WERI-Rb-1 (cell line): ENCODE measurements around the gene PATZ1.

Experiments used
- DNase-seq: peaks from one replicate; pipeline ENCODE4 v3.0.0-alpha.2; 2020
- H3K27ac ChIP-seq: fragments of 250-450 bp; sonication (Bioruptor Pico); 2 replicates; pipeline ENCODE4 v1.5.1; 2020; ENCODE audit warnings: mild to moderate bottlenecking, moderate library complexity
- H3K27me3 ChIP-seq: fragments of 250-450 bp; sonication (Bioruptor Pico); 2 replicates; pipeline ENCODE4 v1.5.1; 2021; ENCODE audit warnings: mild to moderate bottlenecking, low read depth, moderate library complexity; ENCODE audit not compliant: insufficient read depth, severe bottlenecking
- H3K36me3 ChIP-seq: fragments of 250-450 bp; sonication (Bioruptor Pico); 2 replicates; pipeline ENCODE4 v1.5.1; 2020; ENCODE audit warnings: mild to moderate bottlenecking, moderate library complexity
- H3K4me3 ChIP-seq: 2 replicates; pipeline ENCODE4 v1.5.1; 2011; ENCODE audit warnings: low read depth, mild to moderate bottlenecking, control low read depth, low read length
- H3K9me3 ChIP-seq: fragments of 250-450 bp; sonication (Bioruptor Pico); 2 replicates; pipeline ENCODE4 v1.5.1; 2021; ENCODE audit warnings: mild to moderate bottlenecking, moderate library complexity; ENCODE audit not compliant: severe bottlenecking
- TF ChIP-seq, protein P1 (sequence below): IDR thresholded peaks from 2 replicates; pipeline ENCODE4 v1.5.1; 2011; ENCODE audit warnings: low read depth, mild to moderate bottlenecking, control low read depth, inconsistent platforms, low read length

Gene PATZ1

DNA sequence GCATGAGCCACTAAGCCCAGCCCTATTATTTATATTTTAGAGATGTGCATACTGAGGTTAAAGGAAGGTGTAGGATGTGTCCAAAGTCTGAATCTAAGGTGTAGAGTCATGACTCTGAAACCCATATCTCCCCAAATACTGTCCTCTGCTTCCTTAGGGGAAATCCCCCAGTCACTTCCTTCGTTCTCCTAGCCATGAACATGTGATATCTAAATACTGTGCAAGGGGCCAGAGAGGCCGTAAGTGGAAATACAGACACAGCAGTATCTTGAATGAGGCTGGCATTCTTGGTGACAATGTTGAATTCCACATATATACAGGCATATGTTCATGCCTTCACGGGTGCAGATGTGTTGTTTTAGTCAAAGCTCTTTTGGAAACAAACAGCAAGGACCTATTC lies 21.3 kb upstream of the PATZ1 start:
- Histone ChIP-seq H3K9me3 (no peaks in the 10 kb centered on the region), H3K27me3 (no peaks in the 10 kb centered on the region), H3K4me3 (no peak overlapping the region), H3K27ac (no peak overlapping the region), H3K36me3 (no peaks in the 10 kb centered on the region)
- TF ChIP-seq, protein P1, sequence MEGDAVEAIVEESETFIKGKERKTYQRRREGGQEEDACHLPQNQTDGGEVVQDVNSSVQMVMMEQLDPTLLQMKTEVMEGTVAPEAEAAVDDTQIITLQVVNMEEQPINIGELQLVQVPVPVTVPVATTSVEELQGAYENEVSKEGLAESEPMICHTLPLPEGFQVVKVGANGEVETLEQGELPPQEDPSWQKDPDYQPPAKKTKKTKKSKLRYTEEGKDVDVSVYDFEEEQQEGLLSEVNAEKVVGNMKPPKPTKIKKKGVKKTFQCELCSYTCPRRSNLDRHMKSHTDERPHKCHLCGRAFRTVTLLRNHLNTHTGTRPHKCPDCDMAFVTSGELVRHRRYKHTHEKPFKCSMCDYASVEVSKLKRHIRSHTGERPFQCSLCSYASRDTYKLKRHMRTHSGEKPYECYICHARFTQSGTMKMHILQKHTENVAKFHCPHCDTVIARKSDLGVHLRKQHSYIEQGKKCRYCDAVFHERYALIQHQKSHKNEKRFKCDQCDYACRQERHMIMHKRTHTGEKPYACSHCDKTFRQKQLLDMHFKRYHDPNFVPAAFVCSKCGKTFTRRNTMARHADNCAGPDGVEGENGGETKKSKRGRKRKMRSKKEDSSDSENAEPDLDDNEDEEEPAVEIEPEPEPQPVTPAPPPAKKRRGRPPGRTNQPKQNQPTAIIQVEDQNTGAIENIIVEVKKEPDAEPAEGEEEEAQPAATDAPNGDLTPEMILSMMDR, result no peak
- DNase-seq, result no peak

DNA sequence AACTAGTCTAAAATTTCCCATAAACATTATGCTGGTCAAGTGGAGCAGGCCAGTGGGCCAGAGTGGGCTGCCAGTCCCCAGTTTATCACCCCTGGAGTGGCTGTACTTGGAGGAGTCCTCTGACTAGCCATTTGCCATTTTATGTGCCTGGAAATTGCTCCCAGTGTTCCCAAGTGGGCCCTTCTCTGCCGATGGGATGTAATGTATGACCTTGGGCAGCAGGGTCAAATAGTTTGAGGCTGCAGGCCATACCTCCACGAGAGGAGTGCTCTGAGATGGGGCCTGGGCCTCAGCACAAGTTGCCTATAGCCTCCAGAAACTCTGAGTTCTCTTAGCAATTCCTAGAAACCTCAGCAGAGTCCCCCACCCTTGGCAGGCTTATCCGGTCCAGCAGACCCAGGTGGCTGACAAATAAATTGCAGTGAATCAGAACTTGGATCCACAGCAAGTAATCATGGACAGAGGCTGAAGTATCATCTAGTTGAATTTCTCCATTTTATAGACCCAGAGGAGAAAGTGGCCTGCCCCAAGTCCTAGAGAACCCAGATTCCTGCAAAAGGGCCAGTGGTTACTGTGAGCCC lies 17.8 kb upstream of the PATZ1 start:
- TF ChIP-seq, protein P1, result no peak
- H3K4me3 ChIP-seq, result no peak overlapping the region
- no peak for DNase-seq
- no peaks in the 10 kb centered on the region for H3K36me3 ChIP-seq
- H3K27ac ChIP-seq, result no peak overlapping the region
- H3K9me3 ChIP-seq, result no peaks in the 10 kb centered on the region
- H3K27me3 ChIP-seq, result no peaks in the 10 kb centered on the region

GRCh38 chr22:31361743-31362142 lies 15.6 kb upstream of the PATZ1 start:
- Histone ChIP-seq H3K4me3 (no peak overlapping the region), H3K27ac (no peak overlapping the region), H3K36me3 (no peaks in the 10 kb centered on the region), H3K27me3 (no peaks in the 10 kb centered on the region), H3K9me3 (no peaks in the 10 kb centered on the region)
- no peak for DNase-seq
- TF ChIP-seq, protein P1, result no peak

GRCh38 chr22:31360029-31360428 lies 13.9 kb upstream of the PATZ1 start:
- DNase-seq, result no peak
- Histone ChIP-seq H3K27me3 (no peaks in the 10 kb centered on the region), H3K9me3 (no peaks in the 10 kb centered on the region), H3K36me3 (no peaks in the 10 kb centered on the region), H3K27ac (no peak overlapping the region), H3K4me3 (no peak overlapping the region)
- TF ChIP-seq, protein P1, result no peak

GRCh38 chr22:31354515-31354914 lies 8.4 kb upstream of the PATZ1 start:
- Histone ChIP-seq H3K4me3 (no peak overlapping the region), H3K27me3 (no peaks in the 10 kb centered on the region), H3K36me3 (no peaks in the 10 kb centered on the region), H3K9me3 (no peaks in the 10 kb centered on the region), H3K27ac (no peak overlapping the region)
- TF ChIP-seq, protein P1, result no peak
- DNase-seq, result no peak

- DNase-seq, result no peak
- Histone ChIP-seq H3K9me3 (no peaks in the 10 kb centered on the region), H3K27me3 (no peaks in the 10 kb centered on the region), H3K4me3 (no peak overlapping the region), H3K36me3 (no peaks in the 10 kb centered on the region; the same call in 1 of the 2 replicates), H3K27ac (no peak overlapping the region)
- TF ChIP-seq, protein P1, result no peak
These were observed 4.3 kb upstream of the PATZ1 start for GRCh38 chr22:31350410-31350863.
